Measurements from ENCODE around the gene CCDC197.

The CCDC197 gene

GRCh38 chr14:93978735-93979134, 18.4 kb upstream of the CCDC197 start:
- no peak for DNase-seq

GRCh38 chr14:93980456-93981201, 16.5 kb upstream of the CCDC197 start:
- DNase-seq, result no peak

GRCh38 chr14:93981316-93982229, 15.5 kb upstream of the CCDC197 start:
- no peak for DNase-seq

GRCh38 chr14:93982230-93983007, 14.7 kb upstream of the CCDC197 start:
- no peak for DNase-seq

- DNase-seq, result no peak
These were observed 13.0 kb upstream of the CCDC197 start for GRCh38 chr14:93984070-93984469.

- DNase-seq, result peak; percentile 23
These were observed 12.1 kb upstream of the CCDC197 start for GRCh38 chr14:93984987-93985410.

- DNase-seq, result no peak
These were observed 10.1 kb upstream of the CCDC197 start for GRCh38 chr14:93986955-93987354.

GRCh38 chr14:93987376-93987775, 9.7 kb upstream of the CCDC197 start:
- no peak for DNase-seq

GRCh38 chr14:93987815-93988476, 9.2 kb upstream of the CCDC197 start:
- no peak for DNase-seq

GRCh38 chr14:93989939-93990338, 7.2 kb upstream of the CCDC197 start:
- DNase-seq, result no peak

GRCh38 chr14:93991212-93991611, 5.9 kb upstream of the CCDC197 start:
- no peak for DNase-seq

- no peak for DNase-seq
These were observed 5.5 kb upstream of the CCDC197 start for GRCh38 chr14:93991649-93992048.

- DNase-seq, result no peak
These were observed 3.7 kb upstream of the CCDC197 start for GRCh38 chr14:93993382-93993781.

- peak; percentile 56 for DNase-seq
These were observed 2.0 kb upstream of the CCDC197 start for GRCh38 chr14:93994919-93995682.

- DNase-seq, result no peak
These were observed 888 bp upstream of the CCDC197 start for GRCh38 chr14:93996130-93996695.

- DNase-seq, result no peak
These were observed 1.1 kb downstream of the CCDC197 start for GRCh38 chr14:93997916-93998870.

GRCh38 chr14:93998871-93999403, 1.8 kb downstream of the CCDC197 start:
- DNase-seq, result no peak

GRCh38 chr14:93999573-93999972, 2.5 kb downstream of the CCDC197 start:
- no peak for DNase-seq

GRCh38 chr14:94000267-94000666, 3.2 kb downstream of the CCDC197 start:
- no peak for DNase-seq

- DNase-seq, result no peak
These were observed 3.9 kb downstream of the CCDC197 start for GRCh38 chr14:94001016-94001415.
